GM23338 (cell line): Measurements from ENCODE around the gene VWDE.

Source experiments
- CREB1 ChIP-seq: fragments of 250-450 bp; sonication (Bioruptor Pico); IDR thresholded peaks from 2 replicates; pipeline ENCODE4 v1.5.0; 2020; ENCODE audit warnings: low read depth, mild to moderate bottlenecking, moderate library complexity
- EZH2 ChIP-seq: fragments of 200-600 bp; sonication (generic); IDR thresholded peaks from one replicate; pipeline ENCODE4 v1.8.0; 2017; ENCODE audit warnings: antibody characterized with exemption, mild to moderate bottlenecking, low read depth; ENCODE audit not compliant: unreplicated experiment
- EZH2phosphoT487 ChIP-seq: fragments of 200-600 bp; sonication (generic); IDR thresholded peaks from one replicate; pipeline ENCODE4 v1.8.1; 2018; ENCODE audit warnings: antibody characterized with exemption; ENCODE audit not compliant: unreplicated experiment
- JUNB ChIP-seq: IDR thresholded peaks from one replicate; pipeline ENCODE4 v1.6.1; 2016; ENCODE audit warnings: antibody characterized with exemption; ENCODE audit not compliant: unreplicated experiment
- NANOG ChIP-seq: IDR thresholded peaks from 2 replicates; pipeline ENCODE4 v1.6.1; 2016; ENCODE audit warnings: antibody characterized with exemption, borderline replicate concordance
- POLR2AphosphoS5 ChIP-seq: IDR thresholded peaks from 2 replicates; pipeline ENCODE4 v1.6.1; 2016; ENCODE audit warnings: antibody characterized with exemption, low read depth
- REST ChIP-seq: IDR thresholded peaks from one replicate; pipeline ENCODE4 v1.6.1; 2018; ENCODE audit warnings: antibody characterized with exemption; ENCODE audit not compliant: unreplicated experiment
- STAT1 ChIP-seq: IDR thresholded peaks from one replicate; pipeline ENCODE4 v1.6.1; 2016; ENCODE audit warnings: antibody characterized with exemption; ENCODE audit not compliant: unreplicated experiment
- ZNF331 ChIP-seq: fragments of 250-450 bp; sonication (Bioruptor Pico); IDR thresholded peaks from 2 replicates; pipeline ENCODE4 v1.5.0; 2020; ENCODE audit warnings: low read depth, mild to moderate bottlenecking, moderate library complexity
- TF ChIP-seq, protein P1 (sequence below), 2 experiments: fragments of 200-600 bp in 1 of 2; sonication (generic) in 1 of 2; conservative IDR thresholded peaks; 2 replicates each; pipeline versions ENCODE4 v1.5.1 to v1.6.1; 2016 to 2017; ENCODE audit warnings: antibody characterized with exemption in 2 of 2, low read depth in 2 of 2, mild to moderate bottlenecking in 2 of 2, moderate library complexity in 1 of 2

GRCh38 chr7:12431886-12432556, 28.4 kb upstream of the VWDE start:
- TF ChIP-seq, protein P1, sequence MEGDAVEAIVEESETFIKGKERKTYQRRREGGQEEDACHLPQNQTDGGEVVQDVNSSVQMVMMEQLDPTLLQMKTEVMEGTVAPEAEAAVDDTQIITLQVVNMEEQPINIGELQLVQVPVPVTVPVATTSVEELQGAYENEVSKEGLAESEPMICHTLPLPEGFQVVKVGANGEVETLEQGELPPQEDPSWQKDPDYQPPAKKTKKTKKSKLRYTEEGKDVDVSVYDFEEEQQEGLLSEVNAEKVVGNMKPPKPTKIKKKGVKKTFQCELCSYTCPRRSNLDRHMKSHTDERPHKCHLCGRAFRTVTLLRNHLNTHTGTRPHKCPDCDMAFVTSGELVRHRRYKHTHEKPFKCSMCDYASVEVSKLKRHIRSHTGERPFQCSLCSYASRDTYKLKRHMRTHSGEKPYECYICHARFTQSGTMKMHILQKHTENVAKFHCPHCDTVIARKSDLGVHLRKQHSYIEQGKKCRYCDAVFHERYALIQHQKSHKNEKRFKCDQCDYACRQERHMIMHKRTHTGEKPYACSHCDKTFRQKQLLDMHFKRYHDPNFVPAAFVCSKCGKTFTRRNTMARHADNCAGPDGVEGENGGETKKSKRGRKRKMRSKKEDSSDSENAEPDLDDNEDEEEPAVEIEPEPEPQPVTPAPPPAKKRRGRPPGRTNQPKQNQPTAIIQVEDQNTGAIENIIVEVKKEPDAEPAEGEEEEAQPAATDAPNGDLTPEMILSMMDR (conservative IDR thresholded peaks at IDR 0.05; ENCODE audit: low read depth in 2 of 2) = no peak
- no peak for TF ChIP-seq REST
- no peak for TF ChIP-seq STAT1
- no peak for TF ChIP-seq EZH2
- TF ChIP-seq POLR2AphosphoS5 = no peak
- no peak for TF ChIP-seq EZH2phosphoT487
- TF ChIP-seq JUNB = no peak
- no peak for TF ChIP-seq CREB1 (CRISPR knock-in tag)
- TF ChIP-seq NANOG = no peak
- no peak for TF ChIP-seq ZNF331
